Osteocyte (in vitro differentiated cells): ENCODE measurements around the gene SUPT4H1. TPM values are rescaled to one million over a fixed set of nuclear protein-coding genes. Genes with fewer than 3 reads are reported as not detected.

Source experiments
- DNase-seq: peaks from one replicate; pipeline ENCODE4 v3.0.0; 2021; ENCODE audit warnings: mixed read lengths; ENCODE audit not compliant: unreplicated experiment; ENCODE audit errors: extremely low spot score
- H3K27ac Mint-ChIP-seq: one replicate; pipeline ENCODE4 v1.8.0; 2021; ENCODE audit warnings: mild to moderate bottlenecking, mixed read lengths; ENCODE audit not compliant: unreplicated experiment
- H3K27me3 Mint-ChIP-seq: one replicate; pipeline ENCODE4 v1.8.0; 2021; ENCODE audit warnings: mixed read lengths; ENCODE audit not compliant: unreplicated experiment
- H3K36me3 Mint-ChIP-seq: one replicate; pipeline ENCODE4 v1.8.0; 2021; ENCODE audit warnings: mixed read lengths; ENCODE audit not compliant: unreplicated experiment
- H3K4me1 Mint-ChIP-seq: one replicate; pipeline ENCODE4 v1.8.0; 2021; ENCODE audit warnings: mixed read lengths; ENCODE audit not compliant: unreplicated experiment
- H3K4me3 Mint-ChIP-seq: one replicate; pipeline ENCODE4 v1.8.0; 2021; ENCODE audit warnings: mild to moderate bottlenecking, moderate library complexity, mixed read lengths; ENCODE audit not compliant: unreplicated experiment
- H3K9me3 Mint-ChIP-seq: one replicate; pipeline ENCODE4 v1.8.0; 2021; ENCODE audit warnings: mixed read lengths; ENCODE audit not compliant: unreplicated experiment
- total RNA-seq: library from RNA; stranded (reverse); gene quantifications from 2 replicates; pipeline ENCODE4 v1.2.1, GENCODE V29; 2021
- TF ChIP-seq, protein P1 (sequence below): fragments of 200-600 bp; sonication (generic); IDR thresholded peaks from 2 replicates; pipeline ENCODE4 v1.5.0; 2021; ENCODE audit warnings: antibody characterized with exemption, mild to moderate bottlenecking, moderate library complexity

Gene SUPT4H1
- total RNA-seq, 1 donor from 2014 or later, result 77.0 TPM

DNA sequence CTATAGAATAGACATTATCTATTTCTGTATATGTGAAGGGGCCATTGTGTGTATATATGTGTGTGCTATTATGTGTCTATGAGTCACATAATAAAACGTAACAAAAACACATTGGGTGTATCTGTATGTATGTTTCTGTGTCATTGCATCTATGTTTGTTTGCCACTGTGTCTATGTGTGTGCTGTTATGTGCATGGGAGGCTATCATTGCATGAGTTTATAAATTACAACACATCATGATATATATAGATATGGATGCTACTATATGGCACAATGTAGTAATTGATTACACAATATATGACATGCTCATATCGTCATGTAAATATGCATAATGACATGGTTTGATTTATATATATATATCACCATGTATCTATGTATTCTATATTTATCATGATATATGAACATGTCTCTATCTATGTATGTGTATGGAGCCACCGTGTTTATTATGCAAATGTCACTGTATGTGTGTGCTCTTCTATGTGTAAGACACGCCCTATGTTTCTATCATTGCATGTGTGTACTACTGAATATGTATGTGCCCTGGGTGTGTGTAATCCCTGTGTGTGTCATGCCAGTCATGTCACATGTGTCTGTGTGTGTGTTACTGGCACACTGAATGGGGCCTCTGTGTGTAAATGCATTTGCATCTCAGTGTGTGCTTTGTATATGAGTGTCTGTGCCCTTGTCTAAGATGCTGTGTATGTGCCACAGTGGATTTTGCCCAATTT, 22.0 kb downstream of the SUPT4H1 start:
- peaks cover 8% of the 10 kb centered on the region for H3K27me3 Mint-ChIP-seq
- H3K36me3 Mint-ChIP-seq, result no peaks in the 10 kb centered on the region
- DNase-seq, result no peak
- no peaks in the 10 kb centered on the region for H3K4me1 Mint-ChIP-seq
- TF ChIP-seq, protein P1, sequence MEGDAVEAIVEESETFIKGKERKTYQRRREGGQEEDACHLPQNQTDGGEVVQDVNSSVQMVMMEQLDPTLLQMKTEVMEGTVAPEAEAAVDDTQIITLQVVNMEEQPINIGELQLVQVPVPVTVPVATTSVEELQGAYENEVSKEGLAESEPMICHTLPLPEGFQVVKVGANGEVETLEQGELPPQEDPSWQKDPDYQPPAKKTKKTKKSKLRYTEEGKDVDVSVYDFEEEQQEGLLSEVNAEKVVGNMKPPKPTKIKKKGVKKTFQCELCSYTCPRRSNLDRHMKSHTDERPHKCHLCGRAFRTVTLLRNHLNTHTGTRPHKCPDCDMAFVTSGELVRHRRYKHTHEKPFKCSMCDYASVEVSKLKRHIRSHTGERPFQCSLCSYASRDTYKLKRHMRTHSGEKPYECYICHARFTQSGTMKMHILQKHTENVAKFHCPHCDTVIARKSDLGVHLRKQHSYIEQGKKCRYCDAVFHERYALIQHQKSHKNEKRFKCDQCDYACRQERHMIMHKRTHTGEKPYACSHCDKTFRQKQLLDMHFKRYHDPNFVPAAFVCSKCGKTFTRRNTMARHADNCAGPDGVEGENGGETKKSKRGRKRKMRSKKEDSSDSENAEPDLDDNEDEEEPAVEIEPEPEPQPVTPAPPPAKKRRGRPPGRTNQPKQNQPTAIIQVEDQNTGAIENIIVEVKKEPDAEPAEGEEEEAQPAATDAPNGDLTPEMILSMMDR, result no peak
- no peak overlapping the region for H3K27ac Mint-ChIP-seq
- no peaks in the 10 kb centered on the region for H3K9me3 Mint-ChIP-seq
- H3K4me3 Mint-ChIP-seq, result no peak overlapping the region

DNA sequence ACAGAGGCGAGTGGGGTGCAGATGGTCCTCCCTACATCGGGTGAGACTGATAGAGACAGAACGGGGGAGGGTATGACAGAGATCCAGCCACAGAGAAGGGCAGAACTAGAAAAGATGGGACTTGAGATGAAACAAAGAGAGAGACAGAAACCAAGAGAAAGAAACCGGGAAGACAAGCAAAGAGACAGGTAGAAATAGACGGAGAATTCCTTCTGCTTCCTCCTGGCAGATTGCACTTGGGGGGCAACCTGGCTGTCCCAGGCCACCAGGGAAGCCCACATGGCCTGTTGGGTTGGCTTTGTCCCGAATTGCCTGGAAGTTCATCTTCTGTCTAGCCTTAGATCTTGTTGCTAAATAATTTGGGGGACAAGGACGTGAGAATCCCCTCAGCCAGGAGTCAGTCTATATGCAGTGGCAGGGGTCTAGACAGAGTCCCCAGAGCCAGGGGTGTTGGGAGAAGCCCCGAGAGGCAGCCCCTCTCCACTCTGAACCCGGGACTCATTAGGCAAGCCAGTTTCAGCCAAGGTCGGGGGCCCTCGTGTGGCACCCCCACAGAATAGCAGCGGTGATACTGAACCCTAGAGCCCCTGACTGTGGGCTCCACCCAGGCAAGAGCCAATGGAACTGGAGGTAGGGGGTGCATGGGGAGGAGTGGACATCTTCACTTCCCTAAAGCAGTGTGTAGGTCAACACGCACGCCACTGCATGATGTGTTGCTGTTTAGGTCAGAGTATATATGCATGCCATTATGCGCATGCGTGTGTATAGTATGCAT, 22.8 kb downstream of the SUPT4H1 start:
- TF ChIP-seq, protein P1, result no peak
- no peak for DNase-seq

DNA sequence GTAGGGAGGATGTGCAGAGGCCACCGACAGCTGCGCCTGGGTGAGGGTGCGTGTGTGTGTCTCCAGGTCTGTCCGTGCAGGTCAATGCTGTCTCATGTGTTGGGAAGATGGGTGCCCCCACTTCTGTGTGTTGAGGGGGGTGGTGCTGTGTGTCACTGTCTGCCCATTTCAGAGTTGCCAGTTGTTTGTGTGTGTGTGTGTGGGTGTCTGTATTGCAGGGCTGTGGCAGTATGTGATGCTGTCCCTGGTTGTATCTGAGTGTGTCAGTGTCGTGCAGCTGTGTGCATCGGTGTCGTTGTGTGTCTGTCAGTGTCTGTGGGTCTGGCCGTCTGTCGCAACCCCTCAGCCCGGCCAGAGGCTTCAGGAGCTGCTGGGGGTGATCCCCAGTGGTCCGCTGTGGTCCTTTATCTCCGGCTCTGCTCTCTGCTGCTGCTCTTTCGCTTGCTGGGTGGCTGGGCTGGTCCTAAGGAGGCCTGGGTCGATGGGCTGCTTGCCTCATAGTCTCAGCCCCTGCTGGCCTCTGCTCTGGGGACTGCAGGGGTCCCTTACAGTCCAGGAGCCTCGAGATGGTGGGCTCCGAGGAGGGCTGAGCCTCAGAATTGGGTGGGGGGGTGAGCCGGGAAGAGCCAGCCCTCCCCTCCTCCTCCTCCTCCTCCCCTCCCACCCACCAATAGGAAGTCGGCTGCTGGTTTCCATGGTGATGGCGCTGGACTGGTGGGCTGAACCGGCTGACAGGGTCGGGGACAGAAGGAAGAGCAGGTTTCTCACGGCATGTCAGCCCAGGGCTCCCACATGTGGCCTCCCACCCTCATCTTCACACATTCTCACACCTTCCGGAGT, 23.6 kb downstream of the SUPT4H1 start, which contains the start of gene TSPOAP1:
Gene TSPOAP1, minus strand, starts transcription at position 601 of the 840 bp plus-strand sequence. CDS start 875 bp downstream, outside the sequence.
- Mint-ChIP-seq H3K27me3 (peaks cover 10% of the 10 kb centered on the region), H3K27ac (no peak within 1 kb of the TSS), H3K36me3 (no peaks in the 10 kb centered on the region), H3K9me3 (no peaks in the 10 kb centered on the region), H3K4me3 (no peak within 1 kb of the TSS), H3K4me1 (no peaks in the 10 kb centered on the region)
- DNase-seq, result no peak
- TF ChIP-seq, protein P1, result no peak

More for the DNA sequence above, 22.8 kb downstream of the SUPT4H1 start:
- H3K27me3 Mint-ChIP-seq, result peaks cover 8% of the 10 kb centered on the region
- no peak overlapping the region for H3K27ac Mint-ChIP-seq
- H3K36me3 Mint-ChIP-seq, result no peaks in the 10 kb centered on the region
- no peaks in the 10 kb centered on the region for H3K9me3 Mint-ChIP-seq
- H3K4me1 Mint-ChIP-seq, result no peaks in the 10 kb centered on the region
- no peak overlapping the region for H3K4me3 Mint-ChIP-seq

DNA sequence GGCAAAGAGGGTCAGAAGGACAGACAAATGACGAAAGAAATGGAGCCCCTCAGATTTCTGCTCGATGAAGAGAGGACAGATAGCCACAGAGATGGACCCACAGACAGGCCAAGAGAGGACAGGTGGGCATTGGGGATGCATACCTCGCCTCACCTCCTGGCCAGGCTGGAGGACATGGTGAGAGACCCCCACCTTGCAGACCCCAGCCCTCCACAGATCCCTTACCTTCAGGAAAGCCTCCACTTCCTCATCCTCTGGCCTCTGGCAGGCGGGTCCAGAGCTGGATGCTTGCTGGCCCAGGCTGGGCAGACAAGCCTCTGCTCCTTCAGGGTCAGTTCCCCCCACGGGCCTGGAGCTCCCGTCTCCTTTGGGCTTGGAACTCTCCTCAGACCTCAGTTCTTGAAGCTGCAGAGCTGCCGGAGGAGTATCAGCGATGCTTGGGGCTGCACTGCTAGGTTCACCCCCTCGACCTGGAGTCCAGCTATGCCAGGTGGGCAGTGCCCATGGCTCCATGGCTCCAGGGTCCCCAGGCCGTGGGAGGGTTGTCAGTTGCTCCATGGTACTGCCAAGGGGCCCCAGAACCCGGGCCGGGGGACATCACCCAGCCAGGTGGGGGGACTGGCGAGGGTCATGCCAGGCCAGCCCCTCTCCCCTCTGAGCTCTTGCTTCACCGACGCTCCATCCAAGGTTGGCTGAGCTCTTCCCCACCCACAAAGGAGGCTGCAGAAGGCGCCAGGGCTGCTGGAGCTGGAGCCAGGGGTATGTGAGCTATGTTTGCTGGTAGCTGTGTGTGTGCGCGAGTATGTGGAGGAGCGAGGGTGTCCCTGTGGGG, 24.4 kb downstream of the SUPT4H1 start:
- no peaks in the 10 kb centered on the region for H3K36me3 Mint-ChIP-seq
- DNase-seq, result no peak
- TF ChIP-seq, protein P1, result no peak
- no peak overlapping the region for H3K27ac Mint-ChIP-seq
- no peaks in the 10 kb centered on the region for H3K4me1 Mint-ChIP-seq
- H3K27me3 Mint-ChIP-seq, result peaks cover 10% of the 10 kb centered on the region
- H3K4me3 Mint-ChIP-seq, result no peak overlapping the region
- H3K9me3 Mint-ChIP-seq, result no peaks in the 10 kb centered on the region
